Suprapubic skin (tissue), 3 donors: Measurements from ENCODE around the gene PRMT3.

Experiments
- POLR2AphosphoS5 ChIP-seq, 3 donors: sonication (generic); formaldehyde crosslinking; IDR thresholded peaks; one replicate each; pipeline ENCODE4 v1.6.1; 2017; ENCODE audit warnings: antibody characterized with exemption in 3 of 3
- TF ChIP-seq, protein P1 (sequence below), 2 donors: fragments of 200-600 bp in 1 of 2; fragments of 450-650 bp in 1 of 2; sonication (generic) in 1 of 2; IDR thresholded peaks; one replicate each; pipeline ENCODE4 v1.5.1; 2016 to 2019; ENCODE audit warnings: antibody characterized with exemption in 2 of 2, mild to moderate bottlenecking in 1 of 2, moderate library complexity in 1 of 2

- TF ChIP-seq, protein P1, sequence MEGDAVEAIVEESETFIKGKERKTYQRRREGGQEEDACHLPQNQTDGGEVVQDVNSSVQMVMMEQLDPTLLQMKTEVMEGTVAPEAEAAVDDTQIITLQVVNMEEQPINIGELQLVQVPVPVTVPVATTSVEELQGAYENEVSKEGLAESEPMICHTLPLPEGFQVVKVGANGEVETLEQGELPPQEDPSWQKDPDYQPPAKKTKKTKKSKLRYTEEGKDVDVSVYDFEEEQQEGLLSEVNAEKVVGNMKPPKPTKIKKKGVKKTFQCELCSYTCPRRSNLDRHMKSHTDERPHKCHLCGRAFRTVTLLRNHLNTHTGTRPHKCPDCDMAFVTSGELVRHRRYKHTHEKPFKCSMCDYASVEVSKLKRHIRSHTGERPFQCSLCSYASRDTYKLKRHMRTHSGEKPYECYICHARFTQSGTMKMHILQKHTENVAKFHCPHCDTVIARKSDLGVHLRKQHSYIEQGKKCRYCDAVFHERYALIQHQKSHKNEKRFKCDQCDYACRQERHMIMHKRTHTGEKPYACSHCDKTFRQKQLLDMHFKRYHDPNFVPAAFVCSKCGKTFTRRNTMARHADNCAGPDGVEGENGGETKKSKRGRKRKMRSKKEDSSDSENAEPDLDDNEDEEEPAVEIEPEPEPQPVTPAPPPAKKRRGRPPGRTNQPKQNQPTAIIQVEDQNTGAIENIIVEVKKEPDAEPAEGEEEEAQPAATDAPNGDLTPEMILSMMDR (IDR thresholded peaks at IDR 0.05): no peak
- TF ChIP-seq POLR2AphosphoS5 (IDR thresholded peaks at IDR 0.05): no peak
These were observed 14.4 kb upstream of the PRMT3 start for GRCh38 chr11:20373147-20373546.
